Fibroblast of lung (primary cell): ENCODE measurements around the gene PCDHGB6. TPM values are rescaled to one million over a fixed set of nuclear protein-coding genes. Genes with fewer than 3 reads are reported as not detected.
"Not testable (repeated sequence)": the region's sequence is repeated elsewhere in the genome, so short reads cannot be mapped to it uniquely, and the experiment has no call there.

Source experiments
- DNase-seq, 2 donors: peaks; one replicate each; pipeline versions ENCODE4 v3.0.0 to v3.0.0-alpha.2; 2010; ENCODE audit warnings: low read depth in 2 of 2
- H2AFZ ChIP-seq: 2 replicates; pipeline ENCODE4 v1.5.1; 2012; ENCODE audit warnings: low read length, control low read depth, inconsistent platforms
- H3K27ac ChIP-seq: 2 replicates; pipeline ENCODE4 v1.5.1; 2011; ENCODE audit warnings: low read length, control low read depth; ENCODE audit not compliant: insufficient read depth
- H3K27me3 ChIP-seq: 2 replicates; pipeline ENCODE4 v1.5.1; 2011; ENCODE audit warnings: mild to moderate bottlenecking, low read length; ENCODE audit not compliant: control insufficient read depth, insufficient read depth
- H3K36me3 ChIP-seq: 2 replicates; pipeline ENCODE4 v1.5.1; 2011; ENCODE audit warnings: low read length; ENCODE audit not compliant: control insufficient read depth, insufficient read depth
- H3K4me1 ChIP-seq: 2 replicates; pipeline ENCODE4 v1.5.1; 2011; ENCODE audit warnings: low read length; ENCODE audit not compliant: control insufficient read depth, insufficient read depth; ENCODE audit errors: extremely low read depth
- H3K4me2 ChIP-seq: 2 replicates; pipeline ENCODE4 v1.5.1; 2011; ENCODE audit warnings: low read length, control low read depth; ENCODE audit not compliant: insufficient read depth; ENCODE audit errors: extremely low read depth
- H3K4me3 ChIP-seq, 4 experiments: fragments of 200-600 bp in 1 of 4; sonication (generic) in 1 of 4; replicated peaks in 1 of 4; 2 replicates each; pipeline ENCODE4 v1.5.1; 2011 to 2016; ENCODE audit warnings: low read length in 4 of 4, low read depth in 3 of 4, mild to moderate bottlenecking in 3 of 4, control low read depth in 2 of 4, inconsistent platforms in 1 of 4, mixed read lengths in 1 of 4; ENCODE audit not compliant: insufficient read depth in 1 of 4; ENCODE audit errors: control extremely low read depth in 1 of 4
- H3K79me2 ChIP-seq: 2 replicates; pipeline ENCODE4 v1.5.1; 2012; ENCODE audit warnings: mild to moderate bottlenecking, low read length, inconsistent platforms; ENCODE audit not compliant: control insufficient read depth, insufficient read depth
- H3K9ac ChIP-seq: 2 replicates; pipeline ENCODE4 v1.5.1; 2011; ENCODE audit warnings: mild to moderate bottlenecking, low read length, control low read depth; ENCODE audit not compliant: insufficient read depth
- H3K9me3 ChIP-seq: 2 replicates; pipeline ENCODE4 v1.5.1; 2012; ENCODE audit warnings: low read depth, low read length; ENCODE audit not compliant: control insufficient read depth, insufficient read depth
- H4K20me1 ChIP-seq: 2 replicates; pipeline ENCODE4 v1.5.1; 2011; ENCODE audit warnings: low read length; ENCODE audit not compliant: control insufficient read depth, insufficient read depth; ENCODE audit errors: extremely low read depth
- EZH2 ChIP-seq: IDR thresholded peaks from 2 replicates; pipeline ENCODE4 v1.5.1; 2012; ENCODE audit warnings: low read length, control low read depth, mild to moderate bottlenecking; ENCODE audit errors: missing control alignments
- polyA plus RNA-seq, 2 donors: library from polyadenylated mRNA; depleted of rRNA in 1 of 2; stranded (reverse) in 1 of 2; unstranded in 1 of 2; fragments of >200 nt; gene quantifications; 2 replicates each; pipeline ENCODE4 v1.2.1, GENCODE V29; 2011 to 2012; ENCODE audit warnings: missing spikeins in 1 of 2
- total RNA-seq: library from RNA; depleted of rRNA; stranded (reverse); fragments of >200 nt; gene quantifications from 2 replicates; pipeline ENCODE4 v1.2.1, GENCODE V29; 2014
- TF ChIP-seq, protein P1 (sequence below), 2 donors: IDR thresholded peaks in 1 of 2; conservative IDR thresholded peaks in 1 of 2; 1 replicate in 1 of 2; 2 replicates in 1 of 2; pipeline ENCODE4 v1.5.1; 2011 to 2012; ENCODE audit warnings: low read length in 2 of 2, control low read depth in 1 of 2, inconsistent platforms in 1 of 2, low read depth in 1 of 2, mild to moderate bottlenecking in 1 of 2

PCDHGB6 gene
- total and polyA plus RNA-seq, 2 donors (not counting 1 experiment from before 2014, with no cell fraction given), result 2.6 to 4.3 TPM

DNA sequence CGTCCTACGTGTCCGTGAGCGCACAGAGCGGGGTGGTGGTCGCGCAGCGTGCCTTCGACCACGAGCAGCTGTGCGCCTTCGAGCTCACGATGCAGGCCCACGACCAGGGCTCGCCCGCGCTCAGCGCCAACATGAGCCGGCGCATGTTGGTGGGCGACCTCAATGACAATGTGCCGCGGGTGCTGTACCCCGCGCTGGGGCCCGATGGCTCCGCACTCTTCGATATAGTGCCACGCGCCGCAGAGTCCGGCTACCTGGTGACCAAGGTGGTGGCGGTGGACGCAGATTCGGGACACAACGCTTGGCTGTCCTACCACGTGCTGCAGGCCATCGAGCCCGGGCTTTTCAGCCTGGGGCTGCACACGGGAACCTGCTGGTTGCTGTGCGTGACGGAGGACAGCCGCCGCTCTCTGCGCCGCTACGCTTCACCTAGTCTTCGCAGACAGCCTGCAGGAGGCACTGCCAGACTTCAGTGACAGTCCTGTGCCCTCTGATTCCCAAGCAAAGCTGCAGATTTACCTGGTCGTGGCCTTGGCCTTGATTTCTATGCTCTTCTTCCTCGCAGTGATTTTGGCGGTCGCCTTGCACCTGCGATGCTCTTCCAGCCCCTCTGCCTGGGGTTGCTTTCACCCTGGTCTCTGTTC is 20.1 kb downstream of the PCDHGB6 start:
- Histone ChIP-seq H3K27ac (no peak overlapping the region), H2AFZ (no peak overlapping the region), H3K9ac (no peak overlapping the region), H3K27me3 (no peaks in the 10 kb centered on the region), H3K9me3 (peaks cover 8% of the 10 kb centered on the region), H3K4me1 (no peaks in the 10 kb centered on the region), H4K20me1 (no peaks in the 10 kb centered on the region), H3K4me2 (no peak overlapping the region), H3K4me3 (no peak overlapping the region), H3K79me2 (peaks cover 2% of the 10 kb centered on the region), H3K36me3 (peaks cover 2% of the 10 kb centered on the region)
- TF ChIP-seq, protein P1, sequence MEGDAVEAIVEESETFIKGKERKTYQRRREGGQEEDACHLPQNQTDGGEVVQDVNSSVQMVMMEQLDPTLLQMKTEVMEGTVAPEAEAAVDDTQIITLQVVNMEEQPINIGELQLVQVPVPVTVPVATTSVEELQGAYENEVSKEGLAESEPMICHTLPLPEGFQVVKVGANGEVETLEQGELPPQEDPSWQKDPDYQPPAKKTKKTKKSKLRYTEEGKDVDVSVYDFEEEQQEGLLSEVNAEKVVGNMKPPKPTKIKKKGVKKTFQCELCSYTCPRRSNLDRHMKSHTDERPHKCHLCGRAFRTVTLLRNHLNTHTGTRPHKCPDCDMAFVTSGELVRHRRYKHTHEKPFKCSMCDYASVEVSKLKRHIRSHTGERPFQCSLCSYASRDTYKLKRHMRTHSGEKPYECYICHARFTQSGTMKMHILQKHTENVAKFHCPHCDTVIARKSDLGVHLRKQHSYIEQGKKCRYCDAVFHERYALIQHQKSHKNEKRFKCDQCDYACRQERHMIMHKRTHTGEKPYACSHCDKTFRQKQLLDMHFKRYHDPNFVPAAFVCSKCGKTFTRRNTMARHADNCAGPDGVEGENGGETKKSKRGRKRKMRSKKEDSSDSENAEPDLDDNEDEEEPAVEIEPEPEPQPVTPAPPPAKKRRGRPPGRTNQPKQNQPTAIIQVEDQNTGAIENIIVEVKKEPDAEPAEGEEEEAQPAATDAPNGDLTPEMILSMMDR (conservative IDR thresholded peaks at IDR 0.05 in 1 of 2, IDR thresholded peaks at IDR 0.05 in 1 of 2; ENCODE audit: low read depth in 1 of 2, low read length in 2 of 2), result no peak
- no peak for TF ChIP-seq EZH2
- DNase-seq, result no peak

DNA sequence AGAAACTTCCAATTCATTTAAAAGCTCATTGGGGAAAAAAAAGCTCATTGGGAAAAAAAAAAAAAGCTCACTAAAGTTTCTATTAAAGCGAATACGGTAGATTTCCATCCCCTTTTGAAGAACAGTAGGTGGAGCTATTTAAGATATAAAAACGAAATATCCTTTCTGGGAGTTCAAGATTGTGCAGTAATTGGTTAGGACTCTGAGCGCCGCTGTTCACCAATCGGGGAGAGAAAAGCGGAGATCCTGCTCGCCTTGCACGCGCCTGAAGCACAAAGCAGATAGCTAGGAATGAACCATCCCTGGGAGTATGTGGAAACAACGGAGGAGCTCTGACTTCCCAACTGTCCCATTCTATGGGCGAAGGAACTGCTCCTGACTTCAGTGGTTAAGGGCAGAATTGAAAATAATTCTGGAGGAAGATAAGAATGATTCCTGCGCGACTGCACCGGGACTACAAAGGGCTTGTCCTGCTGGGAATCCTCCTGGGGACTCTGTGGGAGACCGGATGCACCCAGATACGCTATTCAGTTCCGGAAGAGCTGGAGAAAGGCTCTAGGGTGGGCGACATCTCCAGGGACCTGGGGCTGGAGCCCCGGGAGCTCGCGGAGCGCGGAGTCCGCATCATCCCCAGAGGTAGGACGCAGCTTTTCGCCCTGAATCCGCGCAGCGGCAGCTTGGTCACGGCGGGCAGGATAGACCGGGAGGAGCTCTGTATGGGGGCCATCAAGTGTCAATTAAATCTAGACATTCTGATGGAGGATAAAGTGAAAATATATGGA is 22.7 kb downstream of the PCDHGB6 start, which contains the start of gene PCDHGA12:
Gene PCDHGA12, plus strand, starts transcription at position 176 of the 782 bp plus-strand sequence. Its CDS starts 253 bp downstream, at position 429.
- TF ChIP-seq EZH2, result no peak
- TF ChIP-seq, protein P1 (conservative IDR thresholded peaks at IDR 0.05 in 1 of 2, IDR thresholded peaks at IDR 0.05 in 1 of 2; ENCODE audit: low read depth in 1 of 2, low read length in 2 of 2), result peak; percentile 69 to 72
- Histone ChIP-seq H3K27me3 (no peaks in the 10 kb centered on the region), H3K4me3 (peak within 1 kb of the TSS; percentile 15 to 58 (median 44)), H3K36me3 (peaks cover 2% of the 10 kb centered on the region), H3K9me3 (peaks cover 8% of the 10 kb centered on the region), H3K4me2 (peak within 1 kb of the TSS; percentile 61), H3K79me2 (peaks cover 2% of the 10 kb centered on the region), H4K20me1 (no peaks in the 10 kb centered on the region), H2AFZ (peak within 1 kb of the TSS; percentile 6), H3K9ac (peak within 1 kb of the TSS; percentile 44), H3K4me1 (no peaks in the 10 kb centered on the region), H3K27ac (peak within 1 kb of the TSS; percentile 59)
- DNase-seq, result peak; percentile 82 to 94

DNA sequence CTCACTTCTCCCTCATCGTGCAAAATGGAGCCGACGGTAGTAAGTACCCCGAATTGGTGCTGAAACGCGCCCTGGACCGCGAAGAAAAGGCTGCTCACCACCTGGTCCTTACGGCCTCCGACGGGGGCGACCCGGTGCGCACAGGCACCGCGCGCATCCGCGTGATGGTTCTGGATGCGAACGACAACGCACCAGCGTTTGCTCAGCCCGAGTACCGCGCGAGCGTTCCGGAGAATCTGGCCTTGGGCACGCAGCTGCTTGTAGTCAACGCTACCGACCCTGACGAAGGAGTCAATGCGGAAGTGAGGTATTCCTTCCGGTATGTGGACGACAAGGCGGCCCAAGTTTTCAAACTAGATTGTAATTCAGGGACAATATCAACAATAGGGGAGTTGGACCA is 23.5 kb downstream of the PCDHGB6 start:
- H3K9ac ChIP-seq, result no peak overlapping the region
- peak overlapping the region in 3 of 4 experiments; percentile 32 to 58 (median 56) for H3K4me3 ChIP-seq
- H3K4me2 ChIP-seq, result peak overlapping the region; percentile 30
- TF ChIP-seq EZH2, result no peak
- TF ChIP-seq, protein P1 (conservative IDR thresholded peaks at IDR 0.05 in 1 of 2, IDR thresholded peaks at IDR 0.05 in 1 of 2; ENCODE audit: low read depth in 1 of 2, low read length in 2 of 2), result no peak
- no peaks in the 10 kb centered on the region for H4K20me1 ChIP-seq
- H3K36me3 ChIP-seq, result peaks cover 2% of the 10 kb centered on the region
- no peaks in the 10 kb centered on the region for H3K4me1 ChIP-seq
- H2AFZ ChIP-seq, result peak overlapping the region; percentile 6
- H3K27ac ChIP-seq, result peak overlapping the region; percentile 59
- peaks cover 2% of the 10 kb centered on the region for H3K79me2 ChIP-seq
- H3K9me3 ChIP-seq, result peaks cover 8% of the 10 kb centered on the region
- no peaks in the 10 kb centered on the region for H3K27me3 ChIP-seq
- DNase-seq, result peak; percentile 24 to 46

DNA sequence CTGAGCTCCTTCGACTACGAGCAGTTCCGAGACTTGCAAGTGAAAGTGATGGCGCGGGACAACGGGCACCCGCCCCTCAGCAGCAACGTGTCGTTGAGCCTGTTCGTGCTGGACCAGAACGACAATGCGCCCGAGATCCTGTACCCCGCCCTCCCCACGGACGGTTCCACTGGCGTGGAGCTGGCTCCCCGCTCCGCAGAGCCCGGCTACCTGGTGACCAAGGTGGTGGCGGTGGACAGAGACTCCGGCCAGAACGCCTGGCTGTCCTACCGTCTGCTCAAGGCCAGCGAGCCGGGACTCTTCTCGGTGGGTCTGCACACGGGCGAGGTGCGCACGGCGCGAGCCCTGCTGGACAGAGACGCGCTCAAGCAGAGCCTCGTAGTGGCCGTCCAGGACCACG is 24.5 kb downstream of the PCDHGB6 start:
- not testable (repeated sequence) for H2AFZ ChIP-seq, H3K4me2 ChIP-seq
- peak overlapping the region in 1 of 4 experiments; percentile 11 for H3K4me3 ChIP-seq

More for the DNA sequence above, 24.5 kb downstream of the PCDHGB6 start:
- not testable (repeated sequence) for H3K9me3 ChIP-seq, H3K79me2 ChIP-seq, H4K20me1 ChIP-seq, H3K27ac ChIP-seq, DNase-seq, H3K4me1 ChIP-seq, H3K36me3 ChIP-seq, H3K27me3 ChIP-seq, H3K9ac ChIP-seq
